OCI-LY3 (cell line): ENCODE data around the gene PSMD14.

Experiments
- H2AFZ ChIP-seq: fragments of 200-600, 300-600 bp; shearing (Covaris generic); 2 replicates; pipeline ENCODE4 v1.6.0; 2014; ENCODE audit warnings: antibody characterized with exemption, low read depth, low read length
- H3K27ac ChIP-seq: fragments of 200-600, 300-600 bp; sonication (generic); 2 replicates; pipeline ENCODE4 v1.5.1; 2014; ENCODE audit warnings: mild to moderate bottlenecking, low read length, moderate library complexity, mixed read lengths
- H3K27me3 ChIP-seq: fragments of 200-600, 300-600 bp; sonication (generic); 2 replicates; pipeline ENCODE4 v1.6.1; 2014; ENCODE audit warnings: low read depth, low read length, mixed read lengths
- H3K36me3 ChIP-seq: fragments of 200-600, 300-600 bp; sonication (generic); replicated peaks from 2 replicates; pipeline ENCODE3; 2014; ENCODE audit warnings: low read depth, low read length, mixed read lengths
- H3K4me1 ChIP-seq: fragments of 300-600, 200-600 bp; sonication (generic); 2 replicates; pipeline ENCODE4 v1.6.1; 2014; ENCODE audit warnings: low read length, mixed read lengths
- H3K4me2 ChIP-seq: fragments of 200-600, 300-600 bp; sonication (generic); 2 replicates; pipeline ENCODE4 v1.6.1; 2014; ENCODE audit warnings: low read length, mixed read lengths
- H3K4me3 ChIP-seq: fragments of 300-600, 200-600 bp; sonication (generic); 2 replicates; pipeline ENCODE4 v1.5.1; 2014; ENCODE audit warnings: antibody characterized with exemption, mild to moderate bottlenecking, low read length, moderate library complexity
- H3K79me2 ChIP-seq: fragments of 300-600, 200-600 bp; shearing (Covaris generic); 2 replicates; pipeline ENCODE4 v1.6.1; 2014; ENCODE audit warnings: mild to moderate bottlenecking, low read length, mixed read lengths
- H3K9ac ChIP-seq: fragments of 300-600, 200-600 bp; shearing (Covaris generic); 2 replicates; pipeline ENCODE4 v1.6.0; 2014; ENCODE audit warnings: mild to moderate bottlenecking, low read length, moderate library complexity
- H3K9me3 ChIP-seq: fragments of 200-600, 300-600 bp; shearing (Covaris generic); 2 replicates; pipeline ENCODE4 v1.6.1; 2014; ENCODE audit warnings: low read length, mixed read lengths; ENCODE audit not compliant: insufficient read depth
- H4K20me1 ChIP-seq: fragments of 200-600, 300-600 bp; sonication (generic); 2 replicates; pipeline ENCODE4 v1.6.1; 2016; ENCODE audit warnings: low read length, mixed read lengths; ENCODE audit not compliant: insufficient read depth
- EZH2phosphoT487 ChIP-seq: fragments of 200-600 bp; shearing (Covaris generic); IDR thresholded peaks from 2 replicates; pipeline ENCODE4 v1.6.1; 2018; ENCODE audit warnings: antibody characterized with exemption, mixed run types, low read depth
- TF ChIP-seq, protein P1 (sequence below): fragments of 200-600, 300-600 bp; sonication (generic); IDR thresholded peaks from 2 replicates; pipeline ENCODE4 v1.5.1; 2014; ENCODE audit warnings: antibody characterized with exemption, low read length, low read depth

The PSMD14 gene

DNA sequence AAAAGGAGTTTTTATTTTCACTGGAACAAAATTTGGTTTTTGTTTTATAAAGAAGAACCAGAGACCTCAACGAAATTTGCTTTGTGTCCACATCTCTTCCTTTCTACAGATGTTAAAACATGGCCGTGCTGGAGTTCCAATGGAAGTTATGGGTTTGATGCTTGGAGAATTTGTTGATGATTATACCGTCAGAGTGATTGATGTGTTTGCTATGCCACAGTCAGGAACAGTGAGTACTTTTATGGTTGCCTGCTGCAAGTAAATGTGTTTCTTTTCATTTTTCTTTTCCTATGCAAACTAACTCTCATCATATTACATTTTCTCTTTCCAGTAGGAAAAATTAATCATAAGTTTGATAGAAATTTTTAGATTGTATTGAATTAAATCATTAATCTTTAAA is 59.5 kb downstream of the PSMD14 start:
- Histone ChIP-seq H3K36me3 (peaks cover 34% of the 10 kb centered on the region), H3K4me2 (no peak overlapping the region), H4K20me1 (0 out of 2 replicates have a peak, but pooled peaks cover 9% of the 10 kb centered on the region), H3K27me3 (no peaks in the 10 kb centered on the region), H3K9me3 (peaks cover 4% of the 10 kb centered on the region; the same call in 1 of the 2 replicates), H3K27ac (no peak overlapping the region), H3K4me1 (no peaks in the 10 kb centered on the region), H3K9ac (no peak overlapping the region), H3K79me2 (peaks cover 33% of the 10 kb centered on the region), H3K4me3 (no peak overlapping the region), H2AFZ (no peak overlapping the region)
- TF ChIP-seq EZH2phosphoT487: no peak
- TF ChIP-seq, protein P1, sequence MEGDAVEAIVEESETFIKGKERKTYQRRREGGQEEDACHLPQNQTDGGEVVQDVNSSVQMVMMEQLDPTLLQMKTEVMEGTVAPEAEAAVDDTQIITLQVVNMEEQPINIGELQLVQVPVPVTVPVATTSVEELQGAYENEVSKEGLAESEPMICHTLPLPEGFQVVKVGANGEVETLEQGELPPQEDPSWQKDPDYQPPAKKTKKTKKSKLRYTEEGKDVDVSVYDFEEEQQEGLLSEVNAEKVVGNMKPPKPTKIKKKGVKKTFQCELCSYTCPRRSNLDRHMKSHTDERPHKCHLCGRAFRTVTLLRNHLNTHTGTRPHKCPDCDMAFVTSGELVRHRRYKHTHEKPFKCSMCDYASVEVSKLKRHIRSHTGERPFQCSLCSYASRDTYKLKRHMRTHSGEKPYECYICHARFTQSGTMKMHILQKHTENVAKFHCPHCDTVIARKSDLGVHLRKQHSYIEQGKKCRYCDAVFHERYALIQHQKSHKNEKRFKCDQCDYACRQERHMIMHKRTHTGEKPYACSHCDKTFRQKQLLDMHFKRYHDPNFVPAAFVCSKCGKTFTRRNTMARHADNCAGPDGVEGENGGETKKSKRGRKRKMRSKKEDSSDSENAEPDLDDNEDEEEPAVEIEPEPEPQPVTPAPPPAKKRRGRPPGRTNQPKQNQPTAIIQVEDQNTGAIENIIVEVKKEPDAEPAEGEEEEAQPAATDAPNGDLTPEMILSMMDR: no peak

DNA sequence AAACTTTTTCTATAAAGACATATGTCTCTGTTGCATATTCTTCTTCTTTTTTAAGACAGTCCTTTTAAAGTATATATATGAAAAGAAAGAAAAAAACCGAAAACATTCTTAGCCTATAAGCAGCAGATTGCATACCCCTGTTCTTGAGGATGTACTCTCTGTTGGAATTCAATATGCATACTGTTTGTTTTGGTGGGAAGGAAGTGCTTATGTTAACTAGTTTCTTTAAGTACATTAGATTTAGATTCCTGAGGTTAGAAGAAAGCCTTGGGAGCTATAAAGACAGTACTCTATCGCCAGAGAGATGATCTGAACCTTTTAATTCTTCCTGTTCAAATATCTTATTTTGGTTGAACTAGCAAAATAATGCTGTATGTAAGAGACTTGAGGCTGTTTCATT is 61.1 kb downstream of the PSMD14 start:
- TF ChIP-seq, protein P1: no peak
- TF ChIP-seq EZH2phosphoT487: no peak

DNA sequence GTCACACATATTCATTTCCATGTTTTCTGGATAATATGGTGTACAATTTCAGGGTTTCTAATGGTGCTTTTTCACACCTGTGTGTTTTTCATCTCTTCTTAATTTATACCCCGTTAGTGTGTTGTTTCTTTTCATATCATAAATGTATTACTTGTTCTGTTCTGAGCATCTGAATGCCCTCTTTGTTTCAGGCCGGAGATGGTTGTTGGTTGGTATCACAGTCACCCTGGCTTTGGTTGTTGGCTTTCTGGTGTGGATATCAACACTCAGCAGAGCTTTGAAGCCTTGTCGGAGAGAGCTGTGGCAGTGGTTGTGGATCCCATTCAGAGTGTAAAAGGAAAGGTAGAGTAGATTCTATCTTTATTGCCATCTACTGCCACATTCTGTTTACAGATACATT is 62.8 kb downstream of the PSMD14 start:
- Histone ChIP-seq H3K4me1 (no peaks in the 10 kb centered on the region), H3K9ac (no peak overlapping the region), H3K36me3 (peaks cover 24% of the 10 kb centered on the region), H4K20me1 (0 out of 2 replicates have a peak, but pooled peaks cover 9% of the 10 kb centered on the region), H3K4me2 (no peak overlapping the region), H3K27me3 (no peaks in the 10 kb centered on the region), H3K27ac (no peak overlapping the region), H3K9me3 (no peaks in the 10 kb centered on the region), H2AFZ (no peak overlapping the region), H3K4me3 (no peak overlapping the region), H3K79me2 (peaks cover 6% of the 10 kb centered on the region; the same call in 1 of the 2 replicates)
- no peak for TF ChIP-seq EZH2phosphoT487
- TF ChIP-seq, protein P1: no peak

More for the DNA sequence above, 61.1 kb downstream of the PSMD14 start:
- H3K36me3 ChIP-seq: peaks cover 24% of the 10 kb centered on the region
- no peak overlapping the region for H3K4me3 ChIP-seq
- H3K9ac ChIP-seq: no peak overlapping the region
- H3K9me3 ChIP-seq: no peaks in the 10 kb centered on the region
- H3K4me1 ChIP-seq: no peaks in the 10 kb centered on the region
- peaks cover 17% of the 10 kb centered on the region for H3K79me2 ChIP-seq
- no peak overlapping the region for H3K27ac ChIP-seq
- H3K27me3 ChIP-seq: no peaks in the 10 kb centered on the region
- 0 out of 2 replicates have a peak, but pooled peaks cover 9% of the 10 kb centered on the region for H4K20me1 ChIP-seq
- H2AFZ ChIP-seq: no peak overlapping the region
- H3K4me2 ChIP-seq: no peak overlapping the region

DNA sequence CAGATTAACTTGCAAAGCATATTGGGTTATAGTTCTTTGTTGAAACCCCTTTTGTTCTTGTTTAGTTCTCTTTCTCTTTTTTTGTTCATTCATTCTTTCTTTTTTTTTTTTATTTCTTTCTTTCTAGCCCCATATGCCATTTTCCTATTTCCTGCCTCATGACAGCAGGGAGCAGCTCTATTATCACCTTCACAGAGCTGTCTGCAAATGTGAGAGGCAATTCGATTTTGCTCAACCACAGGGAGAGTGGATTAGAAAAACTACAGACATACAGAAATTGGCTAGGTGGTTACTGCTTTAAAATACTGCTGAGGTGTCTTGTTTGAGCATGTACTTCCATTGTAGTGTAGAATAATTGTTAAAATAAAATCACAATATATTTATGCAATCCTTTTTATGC is 63.6 kb downstream of the PSMD14 start:
- H3K9me3 ChIP-seq: no peaks in the 10 kb centered on the region
- peaks cover 3% of the 10 kb centered on the region; the same call in 1 of the 2 replicates for H3K79me2 ChIP-seq
- no peak overlapping the region for H3K4me2 ChIP-seq
- H3K9ac ChIP-seq: no peak overlapping the region
- H3K4me3 ChIP-seq: no peak overlapping the region
- TF ChIP-seq, protein P1: no peak
- no peak for TF ChIP-seq EZH2phosphoT487
- H3K36me3 ChIP-seq: peaks cover 22% of the 10 kb centered on the region
- H2AFZ ChIP-seq: no peak overlapping the region
- H3K27ac ChIP-seq: no peak overlapping the region
- no peaks in the 10 kb centered on the region for H3K27me3 ChIP-seq
- H4K20me1 ChIP-seq: 0 out of 2 replicates have a peak, but pooled peaks cover 5% of the 10 kb centered on the region
- H3K4me1 ChIP-seq: no peaks in the 10 kb centered on the region
